ENCODE results near the gene PTPN1.

The PTPN1 gene

DNA sequence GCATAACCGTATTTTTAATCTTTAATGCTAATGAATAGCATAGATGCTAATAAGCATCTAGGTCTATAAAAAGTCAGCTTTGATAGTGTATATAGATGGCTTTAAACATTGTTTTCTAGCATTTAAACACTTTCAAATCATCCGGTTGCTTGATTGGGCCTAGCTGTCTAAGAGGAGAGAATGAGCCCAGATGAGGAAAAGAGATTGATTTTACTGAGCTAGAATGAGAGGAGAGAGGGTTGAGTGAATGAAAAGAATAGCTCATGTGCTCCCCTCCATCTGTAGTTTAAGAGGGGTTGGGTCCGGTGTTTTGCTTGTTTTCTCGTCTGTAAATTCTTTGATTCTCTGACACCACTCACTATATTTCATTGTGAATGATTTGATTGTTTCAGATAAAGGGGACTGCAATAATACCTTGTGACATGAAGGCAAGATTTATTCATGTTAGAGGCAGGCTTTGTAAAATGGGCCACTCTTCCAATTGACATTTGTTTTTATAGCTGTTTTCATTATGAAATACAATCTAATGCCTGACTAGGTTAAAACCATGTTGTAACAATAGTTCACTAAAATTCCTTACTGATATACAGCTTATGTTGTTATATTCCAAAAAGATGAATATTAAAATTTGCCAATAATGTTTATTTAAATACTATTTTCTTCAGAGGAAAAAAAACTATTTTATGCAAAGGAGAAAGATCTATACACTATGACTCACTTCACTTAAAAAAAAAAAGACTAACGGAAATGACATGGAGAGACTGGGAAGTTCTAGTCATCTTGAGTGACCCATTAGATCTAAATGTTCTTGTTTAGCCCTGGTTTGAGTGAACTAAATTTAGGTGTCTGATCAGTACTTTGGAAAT is 3.2 kb downstream of the PTPN1 start:
- DNase-seq (ENCODE audit: low read depth): no peak

DNA sequence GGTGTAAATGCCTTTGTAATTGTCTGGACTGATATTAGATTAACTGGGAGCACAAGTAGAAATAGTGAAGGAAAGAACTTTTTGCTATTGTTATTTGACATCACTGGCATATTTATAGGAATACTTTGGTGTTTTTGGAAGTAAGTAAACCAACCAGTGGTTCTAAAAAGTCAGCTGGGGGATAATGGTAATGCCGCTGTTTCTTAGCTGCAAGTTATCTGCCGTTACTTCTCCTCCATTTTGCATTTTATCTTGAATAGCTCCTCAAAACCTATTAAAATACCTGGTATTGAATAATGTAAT is 3.8 kb downstream of the PTPN1 start:
- no peak for DNase-seq (ENCODE audit: low read depth)

DNA sequence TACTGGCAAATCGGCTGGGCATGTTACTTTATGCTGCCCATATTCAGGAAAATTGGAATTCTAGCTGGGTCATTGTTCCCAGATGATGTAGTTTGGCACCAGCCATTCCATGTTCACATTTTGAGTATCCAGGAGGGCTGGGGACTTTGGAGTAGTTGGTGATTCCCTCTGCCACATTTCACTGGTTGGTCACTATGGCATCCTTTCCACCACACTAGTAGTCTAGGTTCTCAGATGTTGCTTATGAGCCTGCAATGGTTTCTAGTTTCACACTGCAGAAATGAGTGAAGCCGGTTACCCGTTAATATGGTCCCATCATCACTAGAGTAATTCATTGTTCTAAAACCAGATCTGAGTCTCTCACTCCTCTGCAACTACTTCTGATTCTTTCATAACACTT is 4.6 kb downstream of the PTPN1 start:
- no peak for DNase-seq (ENCODE audit: low read depth)

DNA sequence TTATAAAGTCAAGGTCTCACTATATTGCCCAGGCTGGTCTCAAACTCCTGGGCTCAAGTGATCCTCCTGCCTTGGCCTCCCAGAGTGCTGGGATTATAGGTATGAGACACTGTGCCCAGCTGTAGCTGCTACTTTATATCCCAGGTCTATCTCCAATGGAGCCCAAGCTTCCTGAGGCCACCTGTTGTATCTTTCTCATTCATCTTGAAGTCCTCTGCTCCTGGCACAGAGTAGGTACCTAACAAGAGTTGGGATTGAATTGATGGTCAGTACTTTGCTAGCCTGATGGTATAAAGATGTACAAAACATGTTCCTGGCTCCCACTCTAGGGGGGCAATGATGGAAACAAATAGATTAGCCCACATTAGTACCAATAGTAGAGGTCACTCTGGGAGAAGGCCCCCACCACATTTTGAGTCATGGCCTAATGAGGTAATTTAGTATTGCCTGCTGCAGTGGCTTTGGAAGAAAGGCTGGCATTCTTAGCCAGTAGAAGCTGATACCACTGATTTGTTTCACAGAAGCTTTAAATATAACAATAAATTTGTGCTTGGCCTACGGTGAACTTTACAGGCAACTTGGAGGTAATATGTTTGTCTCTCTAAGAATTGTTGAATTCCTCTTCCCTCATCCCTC is 5.4 kb downstream of the PTPN1 start:
- DNase-seq (ENCODE audit: low read depth): no peak

DNA sequence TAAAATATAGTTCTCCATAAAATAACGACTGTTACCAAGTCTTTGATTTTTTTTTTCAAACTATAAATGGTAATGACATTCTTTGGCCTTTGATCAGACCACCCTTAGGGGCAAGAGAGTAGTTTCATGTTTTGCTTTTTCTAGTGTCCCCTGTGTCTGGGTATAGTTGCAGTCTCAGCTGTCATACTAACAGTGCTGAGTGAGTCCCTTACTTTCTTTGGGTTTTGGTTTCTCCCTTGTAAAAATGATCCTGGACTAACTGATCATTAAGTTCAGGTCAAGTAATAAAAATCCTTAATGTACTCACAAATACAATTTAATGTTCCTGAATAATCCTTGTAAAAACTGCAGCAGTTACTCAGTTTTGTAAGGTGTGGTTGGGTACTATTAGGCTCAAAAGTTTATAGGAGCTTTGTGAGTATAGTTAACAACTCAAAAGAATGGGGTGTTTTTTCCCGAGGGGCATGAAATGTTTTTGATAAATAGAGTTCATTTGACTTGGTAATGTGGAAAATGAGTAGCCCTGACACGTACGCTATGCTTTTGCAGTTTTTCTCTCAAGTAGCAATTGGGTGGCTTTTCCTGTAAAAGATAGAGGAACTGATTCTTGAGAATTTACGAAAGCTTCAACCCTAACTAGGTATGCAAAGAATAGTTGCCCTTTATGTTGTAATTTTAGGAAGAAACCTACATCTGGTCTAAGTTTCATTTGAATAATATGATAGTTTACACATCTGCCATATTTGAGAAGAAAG is 6.2 kb downstream of the PTPN1 start:
- no peak for DNase-seq (ENCODE audit: low read depth)

DNA sequence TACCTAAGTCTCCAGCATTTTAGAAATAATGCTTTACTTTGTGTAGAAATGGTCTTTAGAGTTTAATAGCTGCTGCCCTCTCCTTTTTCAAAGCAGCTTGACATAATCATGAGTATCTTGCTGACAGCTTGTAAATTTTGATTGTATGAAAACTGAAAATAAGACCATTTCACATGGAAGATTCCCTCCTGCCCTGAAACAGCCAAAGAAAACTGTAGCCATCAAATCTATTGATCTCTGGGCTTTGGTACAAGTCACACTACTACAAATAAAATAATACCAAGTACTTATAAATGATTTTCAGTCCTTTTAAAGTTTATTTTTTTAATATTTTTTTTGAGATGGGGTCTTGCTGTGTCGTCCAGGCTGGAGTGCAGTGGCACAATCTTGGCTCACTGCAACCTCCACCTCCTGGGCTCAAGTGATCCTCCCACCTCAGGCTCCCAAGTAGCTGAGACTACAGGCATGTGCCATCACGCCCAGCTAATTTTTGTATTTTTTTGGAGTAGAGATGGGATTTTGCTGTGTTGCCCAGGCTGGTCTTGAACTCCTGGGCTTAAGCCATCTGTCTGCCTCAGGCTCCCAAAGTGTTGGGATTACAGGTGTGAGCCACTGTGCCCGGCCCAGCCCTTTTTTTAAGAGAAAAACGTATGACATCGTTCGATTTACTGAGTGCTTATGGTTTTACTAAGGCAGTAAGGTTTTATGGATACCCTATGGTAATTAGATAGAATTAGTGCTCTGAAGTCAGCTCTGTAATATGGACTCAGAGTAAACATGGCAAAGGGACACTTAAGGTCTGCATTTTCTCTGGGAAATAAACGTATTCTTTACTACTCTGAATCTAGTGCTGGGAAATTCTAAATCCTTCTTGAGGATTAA is 7.0 kb downstream of the PTPN1 start:
- no peak for DNase-seq (ENCODE audit: low read depth)

DNA sequence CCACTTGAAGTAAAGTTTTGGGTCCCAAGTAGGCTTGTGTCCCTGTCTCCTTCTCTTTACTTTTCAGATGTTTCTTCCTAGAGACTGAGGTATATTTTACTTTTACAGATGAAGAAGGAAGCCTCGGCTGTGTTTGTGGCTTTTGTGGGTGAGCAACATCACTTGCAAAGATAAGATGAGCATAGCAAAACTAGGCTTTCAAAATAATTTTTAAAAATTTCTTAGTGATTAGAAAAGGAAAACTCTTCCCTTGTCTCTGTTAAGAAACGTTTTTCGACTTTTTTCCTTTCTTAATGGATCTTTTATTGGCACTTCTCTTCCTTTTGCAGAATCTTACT is 7.6 kb downstream of the PTPN1 start:
- DNase-seq (ENCODE audit: low read depth): no peak

DNA sequence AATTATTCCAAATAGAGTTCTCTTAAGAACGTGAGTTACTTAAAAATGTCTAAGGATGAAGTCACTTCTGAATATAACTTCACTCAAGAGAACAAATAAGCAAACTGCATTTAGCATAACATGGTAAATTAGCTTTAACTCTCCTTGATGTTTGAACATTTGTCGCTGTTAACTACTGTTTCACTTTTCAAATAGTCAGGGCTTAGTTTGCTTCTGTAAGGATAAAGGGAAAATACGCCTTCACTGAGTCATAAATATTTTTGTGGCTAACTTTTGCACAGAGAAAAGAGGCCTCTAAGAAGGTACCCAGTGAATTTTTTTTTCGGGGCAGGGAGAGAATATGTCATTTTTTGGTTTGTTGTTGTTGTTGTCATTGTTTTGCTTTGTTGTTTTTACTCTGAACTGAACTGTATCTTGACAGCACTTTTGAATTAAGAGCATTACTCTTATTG is 8.1 kb downstream of the PTPN1 start:
- DNase-seq (ENCODE audit: low read depth): no peak

DNA sequence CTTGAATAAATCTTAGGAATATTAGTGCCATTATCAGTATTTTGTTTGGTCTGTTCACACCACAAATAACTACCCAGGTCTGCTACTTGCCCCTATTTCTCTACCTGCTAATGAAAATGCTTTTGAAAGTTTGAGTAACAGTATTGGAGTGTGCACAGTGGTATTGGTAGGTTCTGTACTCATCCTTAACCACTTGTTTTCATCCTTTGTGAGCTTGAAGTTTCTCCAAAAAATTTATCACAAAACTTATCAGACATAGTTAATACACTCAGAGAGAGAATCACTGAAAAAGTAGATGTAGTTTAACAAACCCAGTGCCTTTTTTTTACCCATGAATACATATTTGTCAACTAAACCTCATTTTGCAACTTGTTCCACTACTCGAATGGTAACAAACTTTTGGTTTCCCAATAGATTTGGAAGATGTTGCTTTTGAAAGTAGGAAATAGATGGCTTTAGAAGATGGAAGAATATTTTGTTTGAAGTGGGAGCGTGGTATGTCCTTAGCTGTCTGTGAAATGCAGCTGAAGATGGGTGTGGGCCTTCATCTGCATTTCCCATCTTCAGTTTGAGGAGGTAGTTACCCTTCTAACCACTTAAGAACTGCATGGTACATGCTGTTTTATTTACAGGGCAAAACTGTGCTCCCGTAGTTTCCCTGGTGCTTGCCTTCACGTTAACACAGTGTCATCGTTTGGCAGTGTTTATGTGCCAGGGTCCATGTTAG is 9.0 kb downstream of the PTPN1 start:
- no peak for DNase-seq (ENCODE audit: low read depth)

DNA sequence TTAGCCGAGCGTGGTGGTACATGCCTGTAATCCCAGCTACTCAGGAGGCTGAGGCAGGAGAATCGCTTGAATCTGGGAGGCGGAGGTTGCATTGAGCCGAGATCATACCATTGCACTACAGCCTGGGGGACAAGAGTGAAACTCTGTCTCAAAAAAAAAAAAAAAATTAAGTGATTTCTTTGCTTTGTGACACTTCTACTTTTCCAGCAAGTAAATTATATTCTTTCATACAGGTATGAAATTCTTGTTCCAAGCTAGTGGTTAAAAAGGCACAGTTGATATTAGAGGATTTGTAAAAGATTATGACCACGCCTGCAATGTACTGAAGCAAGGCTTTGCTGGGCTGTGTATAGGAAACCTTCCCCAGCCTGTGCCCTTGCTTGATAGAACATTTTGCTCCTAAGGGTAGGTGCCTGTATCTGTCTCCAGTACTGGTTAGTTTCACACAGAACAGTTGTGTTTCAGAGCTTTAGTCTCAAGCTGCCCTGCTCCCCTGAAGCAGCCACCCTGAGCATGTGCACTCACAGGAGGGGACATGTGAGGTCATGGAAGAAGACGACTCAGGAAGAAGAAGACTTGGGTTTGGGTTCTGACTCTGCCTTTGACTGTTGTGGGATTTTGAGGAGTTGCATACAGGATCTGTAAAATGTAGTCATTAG is 10.2 kb downstream of the PTPN1 start:
- DNase-seq (ENCODE audit: low read depth): no peak

DNA sequence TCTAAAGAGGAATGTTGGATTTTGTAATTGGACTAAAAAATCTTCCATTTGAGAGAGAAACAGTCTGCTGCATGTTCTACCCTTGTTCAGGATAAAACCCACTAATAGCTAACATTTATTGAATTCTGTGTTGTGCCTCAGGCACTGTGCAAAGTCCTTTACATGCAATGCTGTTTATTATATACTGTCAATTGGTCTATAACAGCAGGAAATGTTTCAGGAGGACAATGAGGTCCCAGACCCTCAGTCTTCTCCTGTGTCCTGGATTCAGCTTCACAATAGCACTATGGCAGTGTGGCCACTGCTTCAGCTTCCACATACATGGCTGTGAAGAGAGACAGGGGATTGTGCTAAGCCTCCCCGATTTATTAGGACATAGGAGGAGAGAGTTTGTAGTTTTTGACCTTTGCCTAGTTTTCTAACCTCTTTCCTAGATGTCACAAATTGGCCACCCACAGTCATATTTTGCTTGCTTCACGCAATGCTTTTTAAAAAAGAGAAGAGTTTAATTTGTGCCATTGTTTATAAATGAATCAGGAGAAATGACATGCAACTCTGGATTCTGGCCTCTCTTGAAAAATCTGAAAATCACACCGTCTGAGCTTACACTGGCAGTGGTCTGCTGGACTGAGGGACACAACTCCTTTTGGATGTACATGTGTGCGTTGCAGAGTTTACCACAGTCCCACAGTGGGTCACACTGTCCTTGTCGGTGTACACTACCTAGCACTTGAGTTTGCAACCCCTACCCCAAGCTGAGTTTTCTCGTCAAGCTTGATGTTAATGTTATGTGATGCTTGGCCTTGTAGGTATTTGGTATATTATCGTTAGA is 11.3 kb downstream of the PTPN1 start:
- no peak for DNase-seq (ENCODE audit: low read depth)

DNA sequence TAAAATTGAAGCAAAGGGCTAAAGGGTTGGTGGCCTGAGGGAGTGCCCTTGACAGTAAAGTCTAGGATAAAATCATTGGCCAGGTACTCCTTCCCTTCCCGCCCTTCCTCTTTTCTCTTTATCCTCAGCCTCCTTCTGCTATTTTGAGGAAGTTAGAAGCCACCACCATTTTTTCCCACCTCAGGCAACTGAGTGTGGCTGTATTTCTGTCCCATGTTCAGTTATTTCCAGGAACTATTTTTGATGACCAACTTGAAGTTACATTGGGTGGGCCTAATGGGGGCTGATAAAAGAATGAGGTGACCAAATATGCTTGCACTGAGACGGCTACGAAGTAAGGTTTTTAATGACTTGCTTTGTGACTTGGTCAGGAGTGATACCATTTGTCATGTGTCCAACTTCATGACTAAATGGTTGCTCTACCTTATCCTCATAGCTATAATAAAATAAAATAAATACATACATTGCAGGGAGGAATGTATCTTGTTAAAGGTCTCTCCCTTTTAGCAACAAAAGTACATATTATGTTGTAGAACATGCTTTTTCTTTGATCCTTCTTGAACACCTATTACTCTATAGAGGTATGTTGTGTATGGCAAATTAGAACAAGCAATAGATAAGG is 12.0 kb downstream of the PTPN1 start:
- DNase-seq (ENCODE audit: low read depth): no peak

DNA sequence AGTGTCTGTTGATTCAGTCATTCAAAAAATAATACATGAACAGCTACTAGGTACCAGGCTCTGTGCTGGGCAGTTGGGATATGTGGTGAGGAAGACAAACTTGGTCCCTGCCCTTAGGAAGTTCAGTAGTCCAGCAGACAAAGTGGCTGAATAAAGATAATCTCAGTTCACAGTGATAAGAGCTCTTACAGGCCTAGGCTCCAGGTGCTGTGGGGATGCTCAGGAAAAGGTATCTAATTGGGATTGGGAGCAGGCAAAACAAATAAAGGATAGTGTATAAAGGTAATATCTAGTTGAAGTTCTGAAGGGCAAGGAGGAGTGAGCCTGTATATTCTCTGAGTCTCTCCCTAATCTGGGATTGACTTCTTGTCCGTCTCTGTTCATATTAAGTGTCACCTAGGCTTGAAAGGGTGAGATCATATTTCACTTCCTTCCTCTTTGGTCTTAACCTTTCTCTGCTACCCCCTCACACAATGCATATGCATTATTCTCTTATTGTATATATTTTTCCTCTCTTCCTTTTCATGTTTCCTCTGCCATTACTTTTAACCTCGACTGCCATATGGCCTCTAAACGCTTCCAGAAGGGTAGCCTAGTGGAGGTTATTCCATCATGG is 13.5 kb downstream of the PTPN1 start:
- DNase-seq (ENCODE audit: low read depth): no peak

DNA sequence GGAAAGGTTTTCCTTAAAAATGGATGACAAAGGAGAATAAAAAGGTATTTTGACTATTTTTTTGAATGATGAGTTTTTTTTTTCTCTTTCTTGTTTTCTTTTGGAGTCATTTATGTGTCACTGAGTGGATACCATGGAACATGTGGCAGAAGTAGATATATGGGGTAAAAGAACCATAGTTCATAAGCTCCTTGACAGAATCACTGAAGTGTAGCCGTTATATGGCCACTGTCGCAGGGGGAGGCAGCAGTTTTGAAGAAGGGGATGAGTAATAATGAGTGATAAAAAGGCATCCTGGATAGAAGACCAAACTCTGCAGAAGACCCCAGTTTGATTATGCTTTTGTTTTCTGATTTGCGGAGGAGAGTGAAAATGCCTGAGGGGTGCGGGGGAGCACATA is 15.5 kb downstream of the PTPN1 start:
- no peak for DNase-seq (ENCODE audit: low read depth)

DNA sequence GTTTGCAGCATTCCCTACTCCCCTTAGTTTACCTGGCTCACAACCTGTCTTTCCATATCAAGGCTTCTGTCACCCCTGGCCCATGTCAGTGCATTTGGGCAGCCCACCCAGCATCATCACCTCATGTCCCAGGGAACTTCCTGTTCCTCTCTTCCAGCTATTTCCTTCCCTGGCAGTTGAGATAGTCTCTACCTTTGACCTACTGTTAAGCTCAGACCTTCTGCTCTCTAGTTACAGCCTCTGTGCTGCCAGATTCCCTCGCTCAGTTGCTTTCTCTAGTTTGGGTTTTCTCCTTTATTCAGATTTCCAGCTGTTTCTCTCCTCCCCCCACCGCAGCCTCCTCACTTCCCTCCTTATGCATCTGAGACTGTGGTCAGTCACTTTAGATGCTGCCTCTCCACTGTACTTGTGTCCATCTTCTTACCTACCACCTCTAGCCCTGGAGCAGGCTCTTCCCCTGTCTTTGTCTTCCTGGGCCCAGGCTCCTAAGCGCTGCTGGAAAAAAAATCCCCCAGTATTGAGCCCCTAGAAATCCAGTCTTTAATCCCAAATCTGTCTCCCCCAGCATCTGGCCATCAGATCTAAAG is 16.3 kb downstream of the PTPN1 start:
- DNase-seq (ENCODE audit: low read depth): no peak

DNA sequence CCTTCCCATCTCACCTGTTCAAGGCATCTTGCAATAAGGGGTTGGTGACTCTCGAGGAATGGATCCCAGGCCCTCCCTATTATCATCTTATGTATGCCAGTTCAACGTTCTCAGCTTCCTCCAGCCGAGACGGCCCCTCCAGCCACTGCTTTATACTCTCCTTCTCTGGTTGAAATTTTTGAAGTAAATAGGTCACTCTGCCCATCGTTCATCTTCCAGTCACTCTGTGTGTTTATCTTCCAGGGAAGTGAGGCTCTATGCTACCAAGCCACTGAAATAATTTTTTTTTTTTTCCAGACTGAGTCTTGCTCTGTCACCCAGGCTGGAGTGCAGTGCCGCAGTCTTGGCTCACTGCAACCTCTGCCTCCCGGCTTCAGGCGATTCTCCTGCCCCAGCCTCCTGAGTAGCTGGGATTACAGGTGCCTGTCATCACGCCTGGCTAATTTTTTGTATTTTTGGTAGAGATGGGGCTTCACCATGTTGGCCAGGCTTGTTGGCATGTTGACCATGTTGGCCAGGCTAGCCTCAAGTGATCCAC is 17.0 kb downstream of the PTPN1 start:
- DNase-seq (ENCODE audit: low read depth): no peak

DNA sequence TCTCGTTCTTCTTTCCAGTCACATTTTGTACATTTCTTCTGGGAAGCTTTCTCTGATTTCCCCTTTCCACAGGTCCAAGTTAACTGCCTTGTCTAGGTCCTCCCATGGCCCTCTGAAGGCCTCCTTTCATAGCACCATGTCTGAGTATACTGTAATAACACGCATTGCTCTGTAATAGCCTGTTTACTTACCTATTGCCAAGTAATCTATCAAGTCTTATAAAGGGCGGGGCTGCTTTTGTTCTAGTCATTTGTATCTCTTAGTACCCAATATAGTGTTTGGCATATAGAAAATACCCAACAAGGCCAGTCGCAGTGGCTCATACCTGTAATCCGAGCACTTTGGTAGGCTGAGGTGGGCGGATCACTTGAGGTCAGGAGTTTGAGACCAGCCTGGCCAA is 17.9 kb downstream of the PTPN1 start:
- no peak for DNase-seq (ENCODE audit: low read depth)

DNA sequence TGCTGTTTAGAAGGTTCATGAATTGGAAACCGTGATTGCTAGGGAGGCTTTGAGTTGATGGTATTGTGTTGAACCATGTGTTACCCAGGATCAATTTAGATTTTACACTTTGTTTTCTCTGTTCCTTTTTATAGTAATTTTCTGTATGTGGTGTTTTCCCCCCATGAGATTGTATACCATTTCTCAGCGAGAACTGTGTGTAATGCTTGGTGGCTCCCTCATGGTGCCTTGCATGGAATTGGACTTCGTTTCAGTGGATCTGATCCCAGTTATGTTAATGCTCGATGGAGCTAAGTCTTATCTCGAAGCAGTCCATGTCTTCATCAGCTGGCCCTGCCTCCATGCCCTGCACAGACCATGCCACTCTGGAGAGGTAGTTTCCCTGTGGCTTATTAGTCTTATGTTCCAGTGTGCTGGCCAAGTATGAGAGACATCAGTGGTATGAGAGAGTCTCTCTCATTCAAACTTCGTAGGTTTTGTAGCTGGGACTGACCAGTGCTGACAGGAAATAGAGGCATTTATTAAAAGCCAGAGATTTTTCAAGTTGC is 18.7 kb downstream of the PTPN1 start:
- DNase-seq (ENCODE audit: low read depth): no peak

Data from activated T-helper 9 cell treated with anti-CD3 and anti-CD28 coated beads, Interleukin-2, amount 50 U/mL, for 16 hours (primary cell).